Renal cortical epithelial cell (primary cell): Measurements from ENCODE around the gene RTN4RL1. TPM values are rescaled to one million over a fixed set of nuclear protein-coding genes. Genes with fewer than 3 reads are reported as not detected.
"Not testable (repeated sequence)": the region's sequence is repeated elsewhere in the genome, so short reads cannot be mapped to it uniquely, and the experiment has no call there.

Experiments used
- DNase-seq: peaks from one replicate; pipeline ENCODE4 v3.0.0-alpha.2; 2011; ENCODE audit warnings: low read depth
- total RNA-seq: library from RNA; depleted of rRNA; stranded (reverse); fragments of >200 nt; gene quantifications from 2 replicates; pipeline ENCODE4 v1.2.3, GENCODE V29; 2014

Gene RTN4RL1
- total RNA-seq, 1 donor from 2014 or later, result 4.3 TPM

DNA sequence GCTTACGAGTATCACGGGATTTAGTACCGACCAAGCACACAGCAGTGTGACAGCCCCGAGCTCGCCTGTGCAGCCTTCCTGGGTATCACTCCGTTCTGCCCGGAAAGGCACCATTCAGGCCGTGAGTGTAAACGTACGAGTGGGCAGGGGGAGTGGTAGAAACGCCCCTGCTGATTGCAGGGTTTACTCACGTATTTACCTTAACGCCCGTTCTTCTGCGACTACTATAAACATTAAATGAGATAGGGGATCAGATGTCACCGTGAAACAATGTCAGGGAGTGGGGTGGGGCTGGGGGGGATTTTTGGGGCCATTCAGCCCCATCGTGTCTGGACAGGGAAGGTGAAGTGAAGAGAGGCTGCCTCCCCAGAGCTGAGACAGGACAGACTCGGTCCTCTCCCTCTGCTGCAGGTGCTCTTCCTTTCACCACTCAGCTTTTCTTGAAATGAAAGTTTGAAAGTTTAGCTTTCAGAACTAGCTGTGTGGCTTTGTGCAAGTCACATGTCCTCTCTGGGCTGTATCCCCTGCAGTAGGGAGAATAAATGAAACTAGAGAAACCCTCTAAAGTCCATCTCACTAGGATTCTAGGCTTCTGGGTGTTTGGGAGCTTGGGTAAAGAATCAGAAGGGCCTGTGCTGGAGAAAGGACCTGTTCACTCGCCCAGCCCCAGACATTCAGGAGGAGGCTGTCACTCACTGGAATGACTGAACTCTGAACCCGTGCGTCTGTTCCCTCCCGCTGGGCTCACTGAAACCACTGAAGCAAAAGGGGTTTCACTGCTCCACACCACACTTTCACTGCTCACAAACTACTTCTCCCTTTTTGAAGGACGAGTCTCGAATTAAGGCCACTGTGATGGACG lies 128.7 kb downstream of the RTN4RL1 start:
- DNase-seq, result no peak

DNA sequence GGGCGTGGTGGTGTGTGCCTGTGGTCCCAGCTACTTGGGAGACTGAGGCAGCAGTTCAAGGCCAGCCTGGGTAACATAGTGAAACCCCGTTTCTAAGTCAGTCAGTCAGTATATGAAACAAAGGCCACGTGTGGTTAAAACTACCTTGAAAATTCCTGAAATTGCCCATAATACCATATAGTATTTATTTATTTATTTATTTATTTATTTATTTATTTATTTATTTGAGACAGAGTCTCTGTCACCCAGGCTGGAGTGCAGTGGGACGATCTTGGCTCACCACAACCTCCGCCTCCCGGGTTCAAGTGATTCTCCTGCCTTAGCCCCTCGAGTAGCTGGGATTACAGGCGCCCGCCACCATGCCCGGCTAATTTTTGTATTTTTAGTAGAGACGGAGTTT lies 129.7 kb downstream of the RTN4RL1 start:
- not testable (repeated sequence) for DNase-seq

DNA sequence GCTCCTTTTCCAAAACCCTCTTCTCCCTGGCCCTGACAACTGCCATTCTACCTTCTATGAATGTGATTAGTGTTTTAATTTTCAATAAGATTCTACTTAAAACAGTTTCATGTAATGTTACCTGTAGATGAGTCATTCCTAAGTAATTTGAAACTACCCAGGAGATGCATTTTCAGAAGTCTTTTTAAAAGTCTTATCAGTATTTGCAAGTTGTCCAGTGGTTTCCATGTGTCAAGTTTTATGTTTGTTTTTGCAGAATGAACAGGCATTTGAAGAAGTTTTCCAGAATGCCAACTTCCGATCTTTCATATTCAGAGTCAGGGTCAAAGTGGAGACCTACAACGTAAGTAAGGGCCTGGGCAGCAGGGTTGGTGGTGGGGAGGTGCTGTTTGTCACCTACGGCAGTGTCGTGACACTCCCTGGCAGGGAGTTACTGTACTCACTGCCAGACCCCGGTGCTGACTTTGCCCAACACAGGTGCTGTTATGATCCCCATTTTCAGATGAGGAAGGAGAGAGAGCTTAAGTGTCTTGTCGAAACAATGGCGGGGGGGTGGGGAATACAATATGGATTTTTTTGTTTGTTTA lies 130.3 kb downstream of the RTN4RL1 start:
- no peak for DNase-seq

DNA sequence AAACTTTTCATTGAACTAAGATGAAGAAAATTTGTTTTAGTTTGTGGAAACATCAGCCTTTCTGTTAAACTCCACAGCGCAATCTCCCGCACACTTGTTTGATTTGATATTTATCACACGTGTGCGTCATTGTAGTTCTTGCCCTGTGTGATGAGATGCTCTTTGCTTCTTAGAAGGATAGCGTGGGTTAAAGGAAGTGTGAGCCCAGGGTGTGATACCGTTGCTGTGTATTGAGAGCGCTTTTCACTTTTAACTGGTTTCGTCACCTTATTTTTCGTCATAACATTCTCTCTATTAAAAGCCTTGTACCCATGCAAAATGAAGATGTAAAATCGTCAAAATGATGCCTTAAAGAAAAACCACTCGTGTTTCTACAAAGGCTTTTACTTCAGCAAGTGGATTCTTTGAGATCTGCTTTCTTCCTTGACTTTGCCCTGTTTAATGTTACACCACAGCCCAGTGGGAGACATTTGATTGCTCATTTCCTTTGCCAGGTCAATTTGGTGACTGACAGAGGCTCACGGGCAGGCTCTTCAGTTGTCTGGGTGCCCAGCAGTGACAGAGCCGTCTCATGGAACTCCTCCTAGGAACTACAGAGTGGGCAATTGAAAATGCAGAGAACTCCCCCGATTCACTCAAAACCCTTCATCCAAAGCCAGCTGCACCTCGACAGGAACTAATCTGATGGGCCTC lies 134.2 kb downstream of the RTN4RL1 start:
- DNase-seq, result no peak

DNA sequence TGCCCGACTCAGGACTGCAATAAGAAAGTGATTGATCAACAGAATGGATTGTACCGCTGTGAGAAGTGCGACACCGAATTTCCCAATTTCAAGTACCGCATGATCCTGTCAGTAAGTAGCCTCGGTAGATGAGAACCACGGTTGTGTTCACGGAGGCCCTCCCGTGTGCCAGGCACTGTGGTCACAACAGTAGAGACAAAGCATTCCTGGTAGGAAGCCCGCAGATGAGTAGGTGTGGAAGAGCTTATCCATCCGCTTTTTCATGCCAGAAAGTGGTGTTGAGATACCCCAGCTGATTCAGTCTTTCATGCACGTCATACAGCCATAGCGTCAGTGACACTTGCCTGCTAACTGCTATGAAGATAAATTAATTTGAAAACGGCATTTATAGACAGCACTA lies 136.4 kb downstream of the RTN4RL1 start:
- DNase-seq, result no peak

Other genes starting within 250 kb of the RTN4RL1 start
- 10.1 and 12.1 TPM in 2 replicates for gene SMYD4, start 195.4 kb downstream of the RTN4RL1 start, total RNA-seq
- gene RPA1, start 195.3 kb downstream of the RTN4RL1 start, total RNA-seq, result 26.6 and 59.5 TPM in 2 replicates
- 18.4 and 36.2 TPM in 2 replicates for gene DPH1, start 4.8 kb upstream of the RTN4RL1 start, total RNA-seq
- 24.0 and 93.4 TPM in 2 replicates for gene OVCA2, start 16.7 kb upstream of the RTN4RL1 start, total RNA-seq
- gene HIC1, start 29.8 kb upstream of the RTN4RL1 start, total RNA-seq, result 1.0 and 2.3 TPM in 2 replicates